ENCODE data around the gene TEAD4.
A peak's percentile ranks its signal among the peaks of the same experiment; 100 is the strongest.

The TEAD4 gene

DNA sequence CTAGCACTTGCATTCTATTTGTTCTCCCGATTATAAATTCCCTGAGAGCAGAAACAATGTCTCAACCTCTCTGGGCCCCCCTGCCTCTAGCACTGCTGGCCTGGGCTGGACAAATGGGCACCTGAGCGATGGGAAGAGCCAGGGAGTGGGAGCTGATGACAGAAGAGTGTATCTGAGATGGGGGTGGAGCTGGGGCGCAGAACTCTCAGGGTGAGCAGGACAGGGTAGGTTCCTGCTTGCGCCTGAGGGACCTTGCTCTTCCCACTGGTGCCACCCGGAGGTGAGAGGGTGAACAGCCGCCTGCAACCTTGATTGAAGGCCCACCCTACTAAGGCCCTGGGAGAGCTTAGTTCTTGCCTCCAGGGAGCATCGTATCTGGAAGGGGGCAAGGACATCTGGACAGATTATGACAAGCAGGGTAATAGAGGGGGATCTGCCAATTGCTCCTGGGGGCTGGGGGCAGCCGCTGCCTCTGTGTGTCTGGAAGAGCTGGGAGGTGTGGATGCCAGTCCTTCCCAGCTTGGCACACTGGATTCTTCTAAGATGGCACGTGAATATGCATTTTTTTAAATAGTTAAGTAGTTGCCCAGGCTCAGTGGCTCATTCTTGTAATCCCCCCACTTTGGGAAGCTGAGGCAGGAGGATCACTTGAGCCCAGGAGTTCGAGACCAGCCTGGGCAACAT is 75.0 kb downstream of the TEAD4 start:
- DNase-seq, result peak in 1 of 5 donors; percentile 30

GRCh38 chr12:3035171-3035570 is 76.0 kb downstream of the TEAD4 start:
- no peak for DNase-seq

GRCh38 chr12:3035815-3036702 is 76.9 kb downstream of the TEAD4 start:
- no peak for DNase-seq

- no peak for DNase-seq
These were observed 77.9 kb downstream of the TEAD4 start for GRCh38 chr12:3036901-3037600.

DNA sequence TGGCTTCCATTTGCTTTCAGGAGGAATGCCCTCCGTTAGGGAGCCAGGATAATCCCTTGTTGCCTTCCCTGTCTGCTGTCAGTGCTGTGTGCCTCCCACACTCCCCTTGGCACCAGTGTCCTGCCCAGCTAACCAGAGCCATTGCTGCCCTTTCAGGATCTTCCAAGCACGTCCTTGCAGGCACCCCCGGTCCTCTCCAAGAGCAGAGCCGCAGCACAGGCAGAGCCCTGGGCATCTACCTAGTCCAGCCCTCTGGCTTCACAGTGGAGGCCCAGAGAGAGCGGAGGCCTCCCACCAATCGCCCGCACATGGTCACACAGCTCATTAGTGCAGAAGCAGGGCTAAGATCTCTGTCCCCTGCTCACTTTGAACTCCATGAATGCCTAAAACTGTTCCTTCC is 79.0 kb downstream of the TEAD4 start:
- DNase-seq, result no peak

- DNase-seq, result no peak
These were observed 79.8 kb downstream of the TEAD4 start for GRCh38 chr12:3038926-3039510.

DNA sequence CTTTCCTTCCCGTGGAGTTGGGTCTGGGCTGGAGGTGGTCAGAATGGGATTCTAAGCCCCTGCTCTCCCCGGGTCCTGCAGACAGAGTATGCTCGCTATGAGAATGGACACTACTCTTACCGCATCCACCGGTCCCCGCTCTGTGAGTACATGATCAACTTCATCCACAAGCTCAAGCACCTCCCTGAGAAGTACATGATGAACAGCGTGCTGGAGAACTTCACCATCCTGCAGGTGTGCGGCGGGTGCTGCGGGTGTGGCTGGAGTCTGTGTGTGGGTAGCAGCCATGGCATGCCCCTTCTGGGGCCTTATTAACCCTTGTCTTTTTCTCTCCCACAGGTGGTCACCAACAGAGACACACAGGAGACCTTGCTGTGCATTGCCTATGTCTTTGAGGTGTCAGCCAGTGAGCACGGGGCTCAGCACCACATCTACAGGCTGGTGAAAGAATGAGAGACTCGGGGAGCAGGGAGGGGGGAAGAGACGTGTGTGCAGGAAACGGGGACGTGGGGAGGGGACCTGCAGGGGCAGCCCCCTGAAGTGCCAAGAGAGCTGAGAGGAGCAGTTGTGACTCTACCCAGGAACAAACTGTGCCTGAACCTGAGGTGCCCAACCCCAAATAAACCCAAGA is 80.9 kb downstream of the TEAD4 start:
- DNase-seq, result no peak

DNA sequence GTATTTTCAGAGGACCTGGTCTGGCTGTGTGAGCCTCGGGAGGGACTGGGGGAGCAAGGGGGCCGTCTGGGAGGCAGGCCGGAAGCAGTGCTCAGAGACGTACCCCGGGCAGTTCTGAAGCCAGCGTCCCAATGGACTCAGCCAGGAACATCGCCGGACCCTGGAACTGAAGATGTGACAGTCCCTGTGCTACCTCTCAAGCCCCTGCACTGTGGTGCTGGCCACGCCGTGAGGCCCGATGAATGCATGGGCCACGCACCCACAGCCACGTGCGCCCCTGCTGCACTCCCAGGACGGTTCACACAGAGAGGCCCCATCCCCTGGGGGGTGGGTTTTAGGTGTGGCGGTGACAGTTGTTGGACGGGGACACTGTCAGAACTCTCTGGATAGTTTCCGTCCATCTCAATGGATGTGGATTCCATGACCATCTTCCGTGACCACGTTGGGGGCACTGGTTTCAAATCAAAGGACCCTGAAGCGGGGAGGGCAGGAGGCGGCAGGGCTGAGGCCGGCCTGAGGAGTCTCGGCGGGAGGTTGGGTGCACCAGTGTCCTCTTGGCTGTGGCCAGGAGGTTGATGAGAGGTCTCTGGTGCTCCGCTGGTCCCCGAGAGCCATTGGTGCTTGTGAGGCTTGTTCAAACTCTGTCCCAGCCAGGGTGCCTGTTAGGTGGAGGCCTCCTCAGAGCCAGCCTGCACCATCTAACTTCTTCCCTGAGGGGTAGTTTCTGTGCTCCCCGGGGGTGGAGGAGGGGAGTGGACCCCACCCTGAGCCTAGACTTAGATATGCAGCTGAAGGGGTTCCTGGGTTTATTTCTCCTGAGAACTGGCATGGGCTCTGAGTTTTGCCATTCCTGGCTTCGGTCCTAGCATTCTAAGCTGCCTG is 81.7 kb downstream of the TEAD4 start:
- no peak for DNase-seq

DNA sequence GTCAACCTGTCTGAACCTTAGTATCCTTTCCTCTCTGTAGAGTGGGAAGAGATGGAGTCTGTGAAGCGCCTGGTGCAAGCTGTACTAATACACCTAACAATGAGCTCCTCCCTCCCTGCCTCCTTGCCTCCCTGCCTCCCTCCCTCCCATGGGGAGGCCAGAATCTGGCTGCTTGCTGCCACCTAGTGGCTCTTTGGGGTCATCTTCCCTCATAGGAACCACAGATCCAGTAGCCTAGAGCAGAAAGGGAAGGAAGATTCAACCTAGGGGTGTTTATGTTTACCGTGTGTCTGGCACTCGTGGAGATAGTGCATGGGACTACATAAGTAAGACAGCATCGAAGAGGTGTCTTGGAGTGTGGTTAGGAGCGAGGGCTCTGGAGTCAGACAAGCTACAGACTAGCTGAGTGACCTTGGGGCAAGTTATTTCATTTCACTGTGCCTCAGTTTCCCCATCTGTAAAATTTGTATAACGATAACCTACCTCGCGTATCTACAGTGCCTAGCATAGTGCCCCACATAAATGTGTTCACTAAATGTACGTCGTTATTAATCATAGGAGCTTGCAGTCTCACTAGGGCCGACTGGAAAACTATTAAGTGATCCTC is 82.5 kb downstream of the TEAD4 start:
- DNase-seq, result peak in 2 of 5 donors; percentile 24 to 63

DNA sequence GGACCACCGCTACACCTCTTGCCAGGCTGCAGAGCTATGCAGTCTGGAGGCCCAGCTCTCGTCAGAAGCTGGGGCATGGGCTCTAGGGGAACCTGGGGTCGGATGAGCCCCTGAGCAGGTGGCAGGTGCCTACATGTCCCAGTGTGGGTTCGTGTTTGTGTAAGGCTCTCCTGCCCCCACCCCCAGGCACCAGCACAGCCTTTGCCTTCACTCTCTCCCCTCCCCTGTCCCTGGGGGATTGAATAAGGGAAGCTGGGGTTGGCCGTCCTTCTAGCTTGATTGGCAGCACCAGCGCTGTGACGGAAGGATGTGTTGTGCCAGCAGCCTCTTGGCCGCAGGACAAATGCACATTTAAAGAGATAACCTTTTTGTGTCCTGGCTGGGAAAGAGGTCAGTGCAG is 83.2 kb downstream of the TEAD4 start:
- DNase-seq, result no peak

DNA sequence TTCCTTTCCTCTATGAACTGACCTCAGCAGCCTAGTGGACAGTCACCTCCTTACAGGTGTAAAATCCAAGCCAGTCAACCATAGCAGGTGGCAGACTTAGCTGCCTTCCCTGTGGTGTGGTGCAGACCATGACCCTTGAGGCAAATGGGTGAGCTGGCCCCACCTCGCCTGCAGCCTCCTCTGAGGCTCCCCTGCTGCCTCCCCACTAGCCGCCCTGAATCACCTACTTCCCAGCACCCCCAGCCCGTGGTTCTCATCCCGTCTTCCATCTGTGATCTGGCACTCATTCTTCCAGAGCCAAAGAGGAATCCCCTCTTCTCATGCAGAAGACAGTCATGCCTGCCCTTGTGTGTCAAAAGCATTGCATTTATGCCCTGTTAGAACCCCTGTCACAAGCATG is 83.6 kb downstream of the TEAD4 start:
- DNase-seq, result no peak

DNA sequence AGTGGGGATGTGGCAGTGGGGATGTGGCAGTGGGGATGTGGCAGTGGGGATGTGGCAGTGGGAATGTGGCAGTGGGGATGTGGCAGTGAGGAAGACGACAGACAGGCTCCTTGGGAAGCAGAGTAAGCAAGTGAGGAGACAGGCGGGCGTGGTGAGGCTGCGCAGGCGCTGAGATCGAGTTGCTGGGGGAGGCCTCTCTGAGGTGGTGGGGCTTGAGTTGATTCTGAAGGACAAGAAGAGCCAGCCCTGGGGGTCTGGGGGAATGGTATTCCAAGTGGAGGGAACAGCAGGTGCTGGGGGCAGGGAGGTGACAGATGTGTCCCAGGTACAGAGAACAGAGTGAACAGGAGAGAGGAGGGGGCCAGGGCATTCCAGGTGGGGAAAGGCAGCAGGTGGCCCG is 84.2 kb downstream of the TEAD4 start:
- DNase-seq, result no peak

DNA sequence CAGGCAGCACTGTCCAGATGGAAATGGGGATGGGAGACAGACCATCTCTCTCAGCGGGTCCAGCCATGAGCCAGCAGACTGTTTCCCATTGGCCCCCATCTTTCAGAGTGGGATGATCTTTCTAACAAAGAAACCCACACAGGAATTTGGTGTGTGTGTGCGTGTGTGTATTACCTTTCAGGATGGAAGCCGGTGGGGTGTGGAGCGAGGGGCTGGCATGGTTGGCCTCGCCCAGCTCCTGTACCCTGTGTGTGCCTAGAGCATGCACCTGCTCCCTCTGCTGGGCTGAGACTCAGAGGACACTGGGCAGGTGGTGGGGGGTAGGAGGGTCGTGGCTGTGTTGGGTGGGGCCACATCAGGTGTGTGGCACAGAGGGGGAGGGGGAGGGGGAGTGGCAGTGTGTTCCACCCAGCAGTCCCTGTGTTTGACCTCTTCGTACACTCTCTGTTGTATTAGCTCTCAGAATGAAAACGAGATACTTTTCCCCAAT is 85.0 kb downstream of the TEAD4 start:
- no peak for DNase-seq

- DNase-seq, result no peak
These were observed 86.3 kb downstream of the TEAD4 start for GRCh38 chr12:3045494-3045893.

DNA sequence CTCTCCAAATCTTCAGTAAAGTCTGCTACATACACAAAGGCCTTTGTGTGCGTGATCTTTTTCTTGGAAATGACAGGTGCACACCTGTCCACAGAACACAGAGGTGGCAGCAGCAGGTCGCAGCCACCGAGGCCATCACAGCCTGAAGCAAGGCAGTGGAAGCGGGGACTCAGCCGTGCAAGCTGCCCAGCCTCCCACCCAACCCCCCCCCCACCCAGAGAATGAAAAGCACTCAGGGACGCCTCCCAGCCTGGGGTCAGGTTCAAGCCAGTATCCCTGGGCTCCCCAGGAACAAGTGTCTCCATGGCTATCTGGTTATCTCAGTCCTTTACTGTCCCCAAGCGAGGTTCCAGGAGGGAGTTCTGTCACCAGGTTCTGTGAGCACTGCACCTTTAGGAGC is 86.8 kb downstream of the TEAD4 start:
- no peak for DNase-seq

GRCh38 chr12:3046441-3047200 is 87.4 kb downstream of the TEAD4 start:
- DNase-seq, result no peak

- DNase-seq, result no peak
These were observed 88.8 kb downstream of the TEAD4 start for GRCh38 chr12:3047961-3048360.

DNA sequence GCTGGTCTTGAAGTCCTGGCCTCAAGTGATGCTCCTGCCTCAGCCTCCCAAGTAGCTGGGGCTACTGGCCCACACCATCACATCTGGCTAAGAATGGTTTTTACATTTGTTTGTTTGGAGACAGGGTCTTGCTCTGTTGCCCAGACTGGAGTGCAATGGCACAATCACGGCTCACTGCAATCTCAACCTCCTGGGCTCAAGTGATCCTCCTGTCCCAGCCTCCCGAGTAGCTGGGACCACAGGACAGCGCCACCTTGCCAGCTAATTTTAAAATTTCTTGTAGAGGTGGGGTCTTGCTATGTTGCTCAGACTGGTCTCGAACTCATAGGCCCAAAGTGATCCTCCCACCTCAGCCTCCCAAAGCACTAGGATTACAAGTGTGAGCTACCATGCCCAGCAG is 89.3 kb downstream of the TEAD4 start:
- no peak for DNase-seq

GRCh38 chr12:3049176-3049575 is 90.0 kb downstream of the TEAD4 start:
- no peak for DNase-seq

GRCh38 chr12:3049611-3050249 is 90.5 kb downstream of the TEAD4 start:
- DNase-seq, result no peak
